HS-5 (cell line): ENCODE data around the gene RPL15.
A peak's percentile ranks its signal among the peaks of the same experiment; 100 is the strongest.

Source experiments
- DNase-seq: peaks from one replicate; pipeline ENCODE4 v3.0.0-alpha.2; 2012; ENCODE audit warnings: low read depth

Gene RPL15

GRCh38 chr3:23931597-23931996 lies 14.7 kb downstream of the RPL15 start:
- DNase-seq: no peak

- DNase-seq: no peak
Measured at GRCh38 chr3:23932571-23932970, 15.6 kb downstream of the RPL15 start.

GRCh38 chr3:23934253-23934652 lies 17.3 kb downstream of the RPL15 start:
- DNase-seq: no peak

- DNase-seq: no peak
Measured at GRCh38 chr3:23937296-23937695, 20.4 kb downstream of the RPL15 start.

- no peak for DNase-seq
Measured at GRCh38 chr3:23938688-23939087, 21.8 kb downstream of the RPL15 start.

- DNase-seq: no peak
Measured at GRCh38 chr3:23940775-23941174, 23.8 kb downstream of the RPL15 start.

- no peak for DNase-seq
Measured at GRCh38 chr3:23941440-23941839, 24.5 kb downstream of the RPL15 start.

- DNase-seq: no peak
Measured at GRCh38 chr3:23942546-23942945, 25.6 kb downstream of the RPL15 start.

- DNase-seq: no peak
Measured at GRCh38 chr3:23944007-23944783, 27.3 kb downstream of the RPL15 start.

GRCh38 chr3:23944861-23945662 lies 28.1 kb downstream of the RPL15 start, which contains the start of gene NR1D2:
Gene NR1D2, plus strand, starts transcription at chr3:23945286. Its CDS starts 293 bp downstream, at chr3:23945579.
- DNase-seq: peak; percentile 44

- DNase-seq: no peak
Measured at GRCh38 chr3:23945663-23945912, 28.7 kb downstream of the RPL15 start.

GRCh38 chr3:23945913-23946687 lies 29.2 kb downstream of the RPL15 start:
- peak; percentile 76 for DNase-seq

GRCh38 chr3:23948761-23949160 lies 31.8 kb downstream of the RPL15 start:
- no peak for DNase-seq

GRCh38 chr3:23949784-23950183 lies 32.9 kb downstream of the RPL15 start:
- no peak for DNase-seq

GRCh38 chr3:23950293-23950692 lies 33.4 kb downstream of the RPL15 start:
- DNase-seq: no peak

- no peak for DNase-seq
Measured at GRCh38 chr3:23952646-23953045, 35.7 kb downstream of the RPL15 start.

GRCh38 chr3:23953523-23953922 lies 36.6 kb downstream of the RPL15 start:
- no peak for DNase-seq

GRCh38 chr3:23954144-23954543 lies 37.2 kb downstream of the RPL15 start:
- DNase-seq: no peak

- DNase-seq: no peak
Measured at GRCh38 chr3:23956701-23957100, 39.8 kb downstream of the RPL15 start.

GRCh38 chr3:23959135-23959900 lies 42.4 kb downstream of the RPL15 start:
- DNase-seq: peak; percentile 80

- no peak for DNase-seq
Measured at GRCh38 chr3:23960649-23961048, 43.7 kb downstream of the RPL15 start.

- no peak for DNase-seq
Measured at GRCh38 chr3:23961066-23961465, 44.1 kb downstream of the RPL15 start.
